Tibial nerve (tissue), 4 donors: ENCODE data around the gene SLC27A2.

ENCODE experiments used
- EP300 ChIP-seq, 2 donors: sonication (generic); formaldehyde crosslinking; IDR thresholded peaks; one replicate each; pipeline ENCODE4 v1.6.1; 2017; ENCODE audit warnings: antibody characterized with exemption in 2 of 2, mild to moderate bottlenecking in 1 of 2
- TF ChIP-seq, protein P1 (sequence below), 5 experiments: fragments of 200-600 bp in 3 of 5; fragments of 450-650 bp in 2 of 5; sonication (generic) in 3 of 5; IDR thresholded peaks; one replicate each; pipeline ENCODE4 v1.5.1; 2016 to 2019; ENCODE audit warnings: antibody characterized with exemption in 5 of 5, mild to moderate bottlenecking in 3 of 5, moderate library complexity in 2 of 5

GRCh38 chr15:50187997-50188396 lies 6.0 kb downstream of the SLC27A2 start:
- no peak for TF ChIP-seq EP300 (IDR thresholded peaks at IDR 0.05)
- TF ChIP-seq, protein P1, sequence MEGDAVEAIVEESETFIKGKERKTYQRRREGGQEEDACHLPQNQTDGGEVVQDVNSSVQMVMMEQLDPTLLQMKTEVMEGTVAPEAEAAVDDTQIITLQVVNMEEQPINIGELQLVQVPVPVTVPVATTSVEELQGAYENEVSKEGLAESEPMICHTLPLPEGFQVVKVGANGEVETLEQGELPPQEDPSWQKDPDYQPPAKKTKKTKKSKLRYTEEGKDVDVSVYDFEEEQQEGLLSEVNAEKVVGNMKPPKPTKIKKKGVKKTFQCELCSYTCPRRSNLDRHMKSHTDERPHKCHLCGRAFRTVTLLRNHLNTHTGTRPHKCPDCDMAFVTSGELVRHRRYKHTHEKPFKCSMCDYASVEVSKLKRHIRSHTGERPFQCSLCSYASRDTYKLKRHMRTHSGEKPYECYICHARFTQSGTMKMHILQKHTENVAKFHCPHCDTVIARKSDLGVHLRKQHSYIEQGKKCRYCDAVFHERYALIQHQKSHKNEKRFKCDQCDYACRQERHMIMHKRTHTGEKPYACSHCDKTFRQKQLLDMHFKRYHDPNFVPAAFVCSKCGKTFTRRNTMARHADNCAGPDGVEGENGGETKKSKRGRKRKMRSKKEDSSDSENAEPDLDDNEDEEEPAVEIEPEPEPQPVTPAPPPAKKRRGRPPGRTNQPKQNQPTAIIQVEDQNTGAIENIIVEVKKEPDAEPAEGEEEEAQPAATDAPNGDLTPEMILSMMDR (IDR thresholded peaks at IDR 0.05), result no peak
